GM18499 (cell line): ENCODE data around the gene CNTFR.

Experiments
- ATAC-seq: cut with Tn5 transposase; IDR thresholded peaks from one replicate; pipeline ENCODE4 v1.9.1; 2021; ENCODE audit warnings: moderate number of reproducible peaks; ENCODE audit not compliant: insufficient read depth, unreplicated experiment

The CNTFR gene

DNA sequence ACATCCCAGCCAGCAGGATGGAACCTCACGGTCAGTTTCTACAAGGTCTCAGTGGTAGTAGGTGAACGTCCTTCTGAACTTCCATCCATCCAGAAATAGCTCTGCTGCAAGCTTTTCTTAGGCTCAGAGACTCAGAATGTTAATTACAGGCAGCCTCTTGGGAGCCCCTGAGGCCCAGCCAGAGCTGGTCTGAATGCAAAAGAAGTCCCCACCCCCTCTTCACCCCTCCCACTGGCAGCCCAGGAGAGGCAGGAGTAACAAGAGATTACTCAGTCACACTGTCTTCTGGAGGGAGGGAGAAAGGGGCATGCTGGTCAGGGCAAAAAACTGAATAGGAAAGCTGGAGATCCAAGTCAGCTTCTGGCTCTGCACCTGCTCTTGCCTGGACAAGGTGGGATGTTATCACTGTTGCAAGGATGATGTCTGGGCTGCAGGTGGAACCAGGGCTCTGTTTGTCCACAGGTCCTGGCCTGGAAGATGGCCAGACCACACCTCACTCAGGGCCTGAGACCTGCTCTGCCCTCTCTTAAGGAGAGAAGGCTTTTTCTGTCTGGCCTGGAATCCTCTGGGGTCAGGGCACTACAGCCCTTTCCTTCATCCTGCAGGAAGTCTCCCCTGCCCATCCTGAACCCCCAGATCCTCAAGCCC lies 75.8 kb downstream of the CNTFR start:
- ATAC-seq, result no peak

- no peak for ATAC-seq
Observed at GRCh38 chr9:34512131-34513078, 77.1 kb downstream of the CNTFR start.

DNA sequence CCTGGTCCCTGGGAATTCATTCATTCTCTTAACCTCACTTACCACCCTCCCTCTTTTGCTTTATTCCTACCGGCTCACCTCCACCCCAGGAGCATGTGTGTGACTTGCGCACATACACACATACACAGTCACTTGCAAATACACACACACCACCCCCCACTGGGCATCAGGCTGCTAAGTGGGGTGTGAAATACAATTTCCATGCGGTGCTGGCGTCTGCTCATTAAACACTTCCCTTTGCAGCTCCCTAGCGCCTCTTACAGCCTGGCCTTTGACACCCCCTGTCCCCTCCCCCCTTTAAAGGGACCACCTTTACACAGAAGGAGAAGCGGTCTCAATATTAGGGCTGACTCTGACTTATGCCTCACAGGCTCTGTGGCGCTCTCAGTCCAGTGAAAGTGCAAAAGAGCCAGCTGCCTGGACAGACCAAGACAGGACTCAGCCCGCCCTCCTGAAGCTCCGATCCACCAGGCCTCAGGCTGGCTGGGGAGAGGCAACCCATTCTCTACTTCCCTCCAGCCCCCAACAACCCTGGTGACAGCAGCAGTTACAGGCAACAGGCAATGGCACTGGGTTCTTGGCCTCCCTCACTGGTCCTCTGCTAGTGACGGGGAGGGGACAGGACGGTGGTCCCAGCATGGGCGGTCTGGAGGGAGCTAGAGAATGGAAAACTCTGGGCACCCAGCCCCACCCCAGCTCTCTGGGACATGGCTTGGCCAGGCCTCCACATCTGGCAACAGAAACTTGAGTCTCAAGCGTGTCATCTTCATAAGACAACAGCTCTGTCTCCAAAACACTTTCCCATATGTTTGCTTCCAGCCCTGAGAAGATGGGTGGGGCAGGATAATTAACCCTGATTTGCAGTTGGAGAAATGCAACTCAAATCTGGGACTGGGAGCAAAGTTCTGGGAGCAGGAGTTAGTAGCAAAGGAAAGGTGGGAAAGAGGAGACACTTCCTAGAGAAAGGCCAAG lies 78.7 kb downstream of the CNTFR start:
- no peak for ATAC-seq

- ATAC-seq, result no peak
Observed at GRCh38 chr9:34508951-34509350, 80.6 kb downstream of the CNTFR start.

GRCh38 chr9:34508463-34508862 lies 81.1 kb downstream of the CNTFR start:
- no peak for ATAC-seq

- no peak for ATAC-seq
Observed at GRCh38 chr9:34507966-34508365, 81.6 kb downstream of the CNTFR start.

GRCh38 chr9:34507556-34507955 lies 82.0 kb downstream of the CNTFR start:
- no peak for ATAC-seq

DNA sequence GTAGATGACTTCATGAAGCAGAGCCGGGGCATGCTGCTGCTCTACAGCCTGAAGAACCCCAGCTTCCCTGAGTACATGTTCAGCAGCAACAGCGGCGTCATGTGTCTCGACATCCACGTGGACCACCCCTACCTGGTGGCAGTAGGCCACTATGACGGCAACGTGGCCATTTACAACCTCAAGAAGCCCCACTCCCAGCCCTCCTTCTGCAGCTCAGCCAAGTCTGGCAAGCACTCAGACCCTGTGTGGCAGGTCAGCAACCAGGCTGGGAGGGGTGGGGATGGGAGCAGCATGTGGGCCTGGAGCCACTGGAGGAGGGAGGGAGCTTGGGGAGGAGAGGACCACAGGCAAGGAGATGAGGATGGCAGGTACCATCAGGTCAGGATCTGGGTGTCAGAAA lies 82.9 kb downstream of the CNTFR start:
- no peak for ATAC-seq

GRCh38 chr9:34505370-34506120 lies 84.0 kb downstream of the CNTFR start:
- no peak for ATAC-seq

GRCh38 chr9:34503406-34503805 lies 86.1 kb downstream of the CNTFR start:
- no peak for ATAC-seq

- no peak for ATAC-seq
Observed at GRCh38 chr9:34502891-34503290, 86.6 kb downstream of the CNTFR start.

GRCh38 chr9:34502471-34502870 lies 87.1 kb downstream of the CNTFR start:
- no peak for ATAC-seq

- ATAC-seq, result no peak
Observed at GRCh38 chr9:34501889-34502425, 87.6 kb downstream of the CNTFR start.
